ENCODE data around the gene PLXNB1.

Gene PLXNB1

DNA sequence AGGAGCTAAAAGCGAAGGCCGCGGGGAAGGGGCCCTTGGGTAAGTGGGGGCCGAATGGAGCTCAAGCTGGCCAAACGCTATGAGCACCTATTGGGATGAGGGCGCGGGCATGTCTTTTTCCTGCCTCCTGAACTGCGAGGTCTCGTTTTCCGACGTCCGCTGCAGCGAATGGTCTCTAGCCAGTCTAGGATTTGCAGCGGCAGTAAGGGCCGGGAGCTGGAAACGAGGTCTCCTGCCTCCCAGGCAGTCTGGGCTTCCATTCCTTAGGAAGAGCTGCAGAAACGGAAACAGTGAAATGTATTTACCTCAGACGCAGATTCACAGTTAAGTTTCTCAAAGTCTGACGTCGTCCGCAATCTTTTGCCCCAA lies 10.7 kb upstream of the PLXNB1 start:
- peak overlapping the region; percentile 90 for H3K4me2 ChIP-seq (ENCODE audit: low read length)
- H3K9me3 ChIP-seq (replicated peaks; ENCODE audit: low read length): no peaks in the 10 kb centered on the region
- no peaks in the 10 kb centered on the region for H3K27me3 ChIP-seq (ENCODE audit: control insufficient read depth, insufficient read depth, low read length)
- peaks cover 14% of the 10 kb centered on the region for H3K4me1 ChIP-seq (ENCODE audit: control insufficient read depth, insufficient read depth, low read length)
- peak overlapping the region; percentile 88 for H3K4me3 ChIP-seq (ENCODE audit: low read length)
- peaks cover 21% of the 10 kb centered on the region for H3K36me3 ChIP-seq (ENCODE audit: insufficient read depth, low read length)
- peak overlapping the region; percentile 94 for H3K9ac ChIP-seq (ENCODE audit: low read depth, low read length)

DNA sequence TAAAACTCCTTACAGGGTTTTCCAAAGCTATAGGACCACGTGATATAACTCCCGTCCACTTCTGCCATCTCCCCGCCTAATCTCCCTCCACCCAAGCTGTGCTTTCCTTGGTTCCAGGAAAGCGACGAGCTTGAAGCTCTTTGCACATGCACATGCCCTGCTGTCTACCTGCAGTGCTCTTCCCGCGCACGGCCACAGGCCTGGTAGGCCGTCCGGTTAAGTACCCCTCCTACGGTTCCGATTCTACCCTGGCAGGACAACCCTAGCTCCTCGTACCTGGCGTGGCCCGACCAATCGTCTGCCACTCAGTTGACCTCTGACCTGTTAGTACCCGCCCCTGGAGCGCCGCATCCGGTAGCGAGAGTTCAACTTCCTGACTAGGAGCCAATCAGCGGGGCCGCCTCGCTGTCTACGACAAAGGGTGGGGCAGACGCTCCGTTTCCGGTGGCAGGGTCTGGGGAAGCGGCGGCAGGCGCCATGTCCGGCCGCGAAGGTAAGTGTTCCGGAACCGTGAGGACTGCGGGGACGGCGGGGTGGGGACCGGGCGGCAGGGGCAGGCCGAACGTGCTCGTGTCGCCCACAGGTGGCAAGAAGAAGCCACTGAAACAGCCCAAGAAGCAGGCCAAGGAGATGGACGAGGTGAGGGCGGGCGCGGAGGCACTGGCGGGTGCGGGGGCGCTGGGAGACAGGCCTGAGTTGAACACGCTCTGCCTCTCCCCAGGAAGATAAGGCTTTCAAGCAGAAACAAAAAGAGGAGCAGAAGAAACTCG lies 10.1 kb upstream of the PLXNB1 start, which contains the start of the genes CCDC51 and TMA7:
Gene CCDC51, minus strand, starts transcription at position 300 of the 770 bp plus-strand sequence. CDS start 4,991 bp downstream, outside the sequence.
Gene TMA7, plus strand, starts transcription at position 438 of the 770 bp plus-strand sequence. Its CDS starts 40 bp downstream, at position 478.
- Histone ChIP-seq H3K27me3 (ENCODE audit: control insufficient read depth, insufficient read depth, low read length) (no peaks in the 10 kb centered on the region), H3K4me3 (ENCODE audit: low read length) (peak within 1 kb of the TSS; percentile 88), H3K36me3 (ENCODE audit: insufficient read depth, low read length) (peaks cover 21% of the 10 kb centered on the region), H3K9me3 (replicated peaks; ENCODE audit: low read length) (no peaks in the 10 kb centered on the region), H3K9ac (ENCODE audit: low read depth, low read length) (peak within 1 kb of the TSS; percentile 94), H3K4me2 (ENCODE audit: low read length) (peak within 1 kb of the TSS; percentile 90), H3K4me1 (ENCODE audit: control insufficient read depth, insufficient read depth, low read length) (peaks cover 11% of the 10 kb centered on the region)

- Histone ChIP-seq H3K36me3 (ENCODE audit: insufficient read depth, low read length) (peaks cover 13% of the 10 kb centered on the region), H3K4me2 (ENCODE audit: low read length) (no peak overlapping the region), H3K27me3 (ENCODE audit: control insufficient read depth, insufficient read depth, low read length) (no peaks in the 10 kb centered on the region), H3K4me3 (ENCODE audit: low read length) (no peak overlapping the region), H3K9ac (ENCODE audit: low read depth, low read length) (no peak overlapping the region), H3K4me1 (ENCODE audit: control insufficient read depth, insufficient read depth, low read length) (peaks cover 17% of the 10 kb centered on the region), H3K9me3 (replicated peaks; ENCODE audit: low read length) (no peaks in the 10 kb centered on the region)
These were observed 7.9 kb upstream of the PLXNB1 start for GRCh38 chr3:48437812-48438211.

GRCh38 chr3:48436855-48437254 lies 7.0 kb upstream of the PLXNB1 start:
- no peaks in the 10 kb centered on the region for H3K27me3 ChIP-seq (ENCODE audit: control insufficient read depth, insufficient read depth, low read length)
- H3K36me3 ChIP-seq (ENCODE audit: insufficient read depth, low read length): peaks cover 13% of the 10 kb centered on the region
- no peaks in the 10 kb centered on the region for H3K9me3 ChIP-seq (replicated peaks; ENCODE audit: low read length)
- no peak overlapping the region for H3K9ac ChIP-seq (ENCODE audit: low read depth, low read length)
- no peak overlapping the region for H3K4me3 ChIP-seq (ENCODE audit: low read length)
- H3K4me1 ChIP-seq (ENCODE audit: control insufficient read depth, insufficient read depth, low read length): peaks cover 13% of the 10 kb centered on the region
- H3K4me2 ChIP-seq (ENCODE audit: low read length): no peak overlapping the region

GRCh38 chr3:48436477-48436787 lies 6.5 kb upstream of the PLXNB1 start:
- Histone ChIP-seq H3K4me1 (ENCODE audit: control insufficient read depth, insufficient read depth, low read length) (peaks cover 9% of the 10 kb centered on the region), H3K9ac (ENCODE audit: low read depth, low read length) (no peak overlapping the region), H3K27me3 (ENCODE audit: control insufficient read depth, insufficient read depth, low read length) (no peaks in the 10 kb centered on the region), H3K36me3 (ENCODE audit: insufficient read depth, low read length) (peaks cover 11% of the 10 kb centered on the region), H3K4me3 (ENCODE audit: low read length) (no peak overlapping the region), H3K9me3 (replicated peaks; ENCODE audit: low read length) (no peaks in the 10 kb centered on the region), H3K4me2 (ENCODE audit: low read length) (no peak overlapping the region)

GRCh38 chr3:48435774-48436476 lies 6.0 kb upstream of the PLXNB1 start:
- H3K4me3 ChIP-seq (ENCODE audit: low read length): no peak overlapping the region
- H3K36me3 ChIP-seq (ENCODE audit: insufficient read depth, low read length): peaks cover 10% of the 10 kb centered on the region
- no peak overlapping the region for H3K9ac ChIP-seq (ENCODE audit: low read depth, low read length)
- no peaks in the 10 kb centered on the region for H3K27me3 ChIP-seq (ENCODE audit: control insufficient read depth, insufficient read depth, low read length)
- peaks cover 6% of the 10 kb centered on the region for H3K4me1 ChIP-seq (ENCODE audit: control insufficient read depth, insufficient read depth, low read length)
- no peaks in the 10 kb centered on the region for H3K9me3 ChIP-seq (replicated peaks; ENCODE audit: low read length)
- no peak overlapping the region for H3K4me2 ChIP-seq (ENCODE audit: low read length)

DNA sequence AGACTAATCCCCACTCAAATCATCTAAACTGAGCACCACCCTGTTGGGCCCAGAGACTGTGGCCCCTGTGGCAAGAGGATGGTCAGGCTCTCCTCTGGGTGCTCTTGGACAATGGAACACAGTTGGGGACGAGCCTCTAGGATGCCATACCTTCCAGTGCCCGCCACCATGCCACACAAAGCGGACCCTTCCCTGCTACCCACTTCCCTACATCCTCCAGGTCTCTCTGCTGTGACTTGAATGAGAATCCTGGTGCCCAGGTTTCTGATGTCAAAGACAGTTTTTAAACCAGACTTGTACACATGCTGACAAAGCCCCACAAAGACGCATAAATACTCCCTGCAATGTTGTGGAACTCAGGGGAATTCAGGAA lies 5.3 kb upstream of the PLXNB1 start:
- no peaks in the 10 kb centered on the region for H3K9me3 ChIP-seq (replicated peaks; ENCODE audit: low read length)
- H3K36me3 ChIP-seq (ENCODE audit: insufficient read depth, low read length): peaks cover 10% of the 10 kb centered on the region
- H3K9ac ChIP-seq (ENCODE audit: low read depth, low read length): no peak overlapping the region
- no peaks in the 10 kb centered on the region for H3K27me3 ChIP-seq (ENCODE audit: control insufficient read depth, insufficient read depth, low read length)
- no peak overlapping the region for H3K4me2 ChIP-seq (ENCODE audit: low read length)
- H3K4me3 ChIP-seq (ENCODE audit: low read length): no peak overlapping the region
- peaks cover 8% of the 10 kb centered on the region for H3K4me1 ChIP-seq (ENCODE audit: control insufficient read depth, insufficient read depth, low read length)

GRCh38 chr3:48434591-48435222 lies 4.8 kb upstream of the PLXNB1 start:
- Histone ChIP-seq H3K4me1 (ENCODE audit: control insufficient read depth, insufficient read depth, low read length) (peaks cover 13% of the 10 kb centered on the region), H3K36me3 (ENCODE audit: insufficient read depth, low read length) (peaks cover 10% of the 10 kb centered on the region), H3K4me3 (ENCODE audit: low read length) (no peak overlapping the region), H3K27me3 (ENCODE audit: control insufficient read depth, insufficient read depth, low read length) (no peaks in the 10 kb centered on the region), H3K9me3 (replicated peaks; ENCODE audit: low read length) (no peaks in the 10 kb centered on the region), H3K4me2 (ENCODE audit: low read length) (no peak overlapping the region), H3K9ac (ENCODE audit: low read depth, low read length) (no peak overlapping the region)

- Histone ChIP-seq H3K4me1 (ENCODE audit: control insufficient read depth, insufficient read depth, low read length) (peaks cover 14% of the 10 kb centered on the region), H3K9ac (ENCODE audit: low read depth, low read length) (no peak overlapping the region), H3K27me3 (ENCODE audit: control insufficient read depth, insufficient read depth, low read length) (no peaks in the 10 kb centered on the region), H3K36me3 (ENCODE audit: insufficient read depth, low read length) (peaks cover 10% of the 10 kb centered on the region), H3K9me3 (replicated peaks; ENCODE audit: low read length) (no peaks in the 10 kb centered on the region), H3K4me3 (ENCODE audit: low read length) (no peak overlapping the region), H3K4me2 (ENCODE audit: low read length) (no peak overlapping the region)
These were observed 3.7 kb upstream of the PLXNB1 start for GRCh38 chr3:48433472-48434118.

DNA sequence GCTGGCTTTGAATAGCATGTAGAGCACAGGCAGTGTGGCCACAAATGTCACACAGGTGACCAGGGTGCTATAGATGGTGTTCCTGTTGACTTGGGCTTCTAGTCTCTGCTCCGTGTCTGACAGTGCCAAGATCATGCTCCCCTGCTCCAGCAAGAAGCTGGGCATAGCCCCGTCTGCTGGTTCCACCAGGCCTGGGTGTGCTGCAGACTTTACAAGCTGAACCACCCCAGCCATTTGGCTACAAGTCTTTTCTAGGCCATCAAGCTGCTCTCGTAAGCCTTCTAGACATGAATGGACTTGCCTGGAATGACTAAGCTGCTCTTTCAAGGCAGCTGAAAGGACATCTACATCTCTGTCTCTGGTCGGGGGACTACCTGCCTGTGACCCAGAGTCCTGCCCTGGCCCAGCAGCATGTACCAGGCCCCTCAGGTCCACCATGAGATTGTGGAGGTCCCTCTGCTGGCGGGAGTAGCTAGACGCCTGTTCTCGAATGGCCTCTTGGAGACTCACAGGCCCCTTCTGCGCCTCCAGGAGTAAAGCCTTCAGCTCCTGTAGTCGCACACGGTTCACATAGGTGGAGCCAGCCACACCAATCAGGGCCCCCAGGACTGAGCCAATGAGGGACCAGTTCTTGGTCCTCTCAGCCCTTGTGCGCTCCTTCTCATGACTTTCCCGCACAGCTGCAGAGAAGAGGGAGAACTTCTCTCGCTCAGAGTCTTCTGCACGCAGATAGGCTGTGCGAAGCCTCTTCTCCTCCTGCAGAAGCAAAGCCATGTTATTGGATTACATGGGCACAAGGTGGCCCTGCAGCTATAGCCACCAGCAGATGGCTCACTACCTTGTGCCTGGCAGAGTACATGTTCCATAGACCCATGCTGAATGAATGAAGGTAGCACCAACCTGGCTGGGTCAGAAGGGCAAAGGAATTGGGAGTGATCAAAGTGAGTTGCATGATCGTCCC lies 2.8 kb upstream of the PLXNB1 start:
- Histone ChIP-seq H3K4me1 (ENCODE audit: control insufficient read depth, insufficient read depth, low read length) (peaks cover 23% of the 10 kb centered on the region), H3K27me3 (ENCODE audit: control insufficient read depth, insufficient read depth, low read length) (no peaks in the 10 kb centered on the region), H3K9me3 (replicated peaks; ENCODE audit: low read length) (no peaks in the 10 kb centered on the region), H3K4me2 (ENCODE audit: low read length) (no peak overlapping the region), H3K9ac (ENCODE audit: low read depth, low read length) (no peak overlapping the region), H3K36me3 (ENCODE audit: insufficient read depth, low read length) (peaks cover 10% of the 10 kb centered on the region), H3K4me3 (ENCODE audit: low read length) (no peak overlapping the region)
